Adrenal gland (tissue), 5 donors: ENCODE data around the gene GPR4.

Experiments
- POLR2A ChIP-seq, 2 donors: fragments of 450-650 bp; IDR thresholded peaks; one replicate each; pipeline ENCODE4 v1.6.1; 2017; ENCODE audit warnings: antibody characterized with exemption in 2 of 2, mild to moderate bottlenecking in 2 of 2, moderate library complexity in 1 of 2
- TF ChIP-seq, protein P1 (sequence below), 6 experiments: fragments of 450-650 bp in 4 of 6; fragments of 200-600 bp in 2 of 6; sonication (generic) in 1 of 6; IDR thresholded peaks; 1 replicate in 5 of 6; 2 replicates in 1 of 6; pipeline versions ENCODE4 v1.5.1 to v1.8.0; 2016 to 2021; ENCODE audit warnings: antibody characterized with exemption in 6 of 6, mild to moderate bottlenecking in 2 of 6, moderate library complexity in 1 of 6
- donor health status: DM: no; HTN: no; CAD: no.

- TF ChIP-seq POLR2A (IDR thresholded peaks at IDR 0.05): no peak
- TF ChIP-seq, protein P1, sequence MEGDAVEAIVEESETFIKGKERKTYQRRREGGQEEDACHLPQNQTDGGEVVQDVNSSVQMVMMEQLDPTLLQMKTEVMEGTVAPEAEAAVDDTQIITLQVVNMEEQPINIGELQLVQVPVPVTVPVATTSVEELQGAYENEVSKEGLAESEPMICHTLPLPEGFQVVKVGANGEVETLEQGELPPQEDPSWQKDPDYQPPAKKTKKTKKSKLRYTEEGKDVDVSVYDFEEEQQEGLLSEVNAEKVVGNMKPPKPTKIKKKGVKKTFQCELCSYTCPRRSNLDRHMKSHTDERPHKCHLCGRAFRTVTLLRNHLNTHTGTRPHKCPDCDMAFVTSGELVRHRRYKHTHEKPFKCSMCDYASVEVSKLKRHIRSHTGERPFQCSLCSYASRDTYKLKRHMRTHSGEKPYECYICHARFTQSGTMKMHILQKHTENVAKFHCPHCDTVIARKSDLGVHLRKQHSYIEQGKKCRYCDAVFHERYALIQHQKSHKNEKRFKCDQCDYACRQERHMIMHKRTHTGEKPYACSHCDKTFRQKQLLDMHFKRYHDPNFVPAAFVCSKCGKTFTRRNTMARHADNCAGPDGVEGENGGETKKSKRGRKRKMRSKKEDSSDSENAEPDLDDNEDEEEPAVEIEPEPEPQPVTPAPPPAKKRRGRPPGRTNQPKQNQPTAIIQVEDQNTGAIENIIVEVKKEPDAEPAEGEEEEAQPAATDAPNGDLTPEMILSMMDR (IDR thresholded peaks at IDR 0.05): no peak
Measured at GRCh38 chr19:45621976-45622503, 20.0 kb upstream of the GPR4 start.
